ENCODE data around the gene TMEM72. TPM values are rescaled to one million over a fixed set of nuclear protein-coding genes. Genes with fewer than 3 reads are reported as not detected.

TMEM72 gene
- total and polyA plus RNA-seq, 2 donors (not counting 1 experiment from before 2014, with no cell fraction given): not detected

DNA sequence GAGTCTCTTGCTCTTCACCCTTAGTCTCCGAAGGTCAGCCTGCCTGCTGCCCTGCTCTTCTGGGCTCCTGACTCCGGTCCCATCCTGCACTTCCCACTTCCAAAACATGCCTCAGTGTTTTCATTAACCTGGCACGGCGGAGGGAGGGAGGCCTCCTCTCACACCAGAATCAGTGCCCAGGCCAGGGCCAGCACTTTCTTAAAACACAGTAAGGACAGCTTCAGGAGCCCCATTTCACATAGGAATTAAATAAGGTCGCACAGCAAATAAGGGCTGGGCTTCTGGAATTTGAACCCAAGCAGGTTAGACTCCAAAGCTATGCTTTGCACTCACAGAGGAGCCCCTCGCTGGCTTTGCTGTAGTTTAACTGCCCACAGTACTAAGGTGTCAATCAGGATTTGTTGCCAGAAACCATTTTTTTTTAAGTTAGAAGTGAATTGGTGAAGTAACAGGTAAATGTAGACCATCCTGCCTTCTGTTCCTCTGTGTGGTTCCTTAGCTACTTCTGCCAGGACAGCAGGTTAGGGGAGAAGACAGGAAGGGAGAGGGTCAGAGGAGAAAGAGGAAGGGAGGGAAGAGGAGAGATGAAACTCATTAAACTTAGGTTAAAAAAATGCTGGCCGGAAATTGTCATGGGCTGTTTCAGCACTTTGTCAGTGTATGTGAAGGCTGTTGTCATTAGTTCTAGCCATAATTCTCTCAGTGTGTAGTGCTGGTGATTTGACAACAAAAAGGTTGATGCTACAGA is 49.5 kb downstream of the TMEM72 start:
- POLR2A ChIA-PET: no interaction called here
- Histone ChIP-seq H3K27me3 (replicated peaks in 1 of 4; ENCODE audit: control extremely low read depth in 1 of 4, control insufficient read depth in 3 of 4, insufficient read depth in 4 of 4, low read length in 3 of 4) (peaks cover 0 to 2% (median 0%) of the 10 kb centered on the region in 4 experiments), H3K4me1 (ENCODE audit: control insufficient read depth in 2 of 2, insufficient read depth in 2 of 2, low read length in 2 of 2) (peaks cover 36 to 57% of the 10 kb centered on the region in 2 donors), H3K9me3 (ENCODE audit: control extremely low read depth in 1 of 3, control insufficient read depth in 2 of 3, insufficient read depth in 1 of 3, low read length in 2 of 3) (no peaks in the 10 kb centered on the region), H2AFZ (ENCODE audit: insufficient read depth, low read depth, low read length, poor library complexity, severe bottlenecking) (no peak overlapping the region), H3K27ac (ENCODE audit: low read length in 2 of 2) (no peak overlapping the region), H3K79me2 (ENCODE audit: control insufficient read depth, insufficient read depth, low read length) (peaks cover 23% of the 10 kb centered on the region), H3K4me3 (ENCODE audit: control extremely low read depth in 1 of 5, extremely low read depth in 1 of 5, insufficient read depth in 1 of 5, low read depth in 2 of 5, low read length in 4 of 5) (no peak overlapping the region), H3K36me3 (replicated peaks in 1 of 2; ENCODE audit: control extremely low read depth in 1 of 2, control insufficient read depth in 1 of 2, extremely low read depth in 1 of 2, insufficient read depth in 2 of 2, low read length in 1 of 2) (no peaks in the 10 kb centered on the region), H4K20me1 (ENCODE audit: control insufficient read depth, insufficient read depth, low read length, poor library complexity, severe bottlenecking) (no peaks in the 10 kb centered on the region), H3K4me2 (replicated peaks; ENCODE audit: low read depth, low read length, poor library complexity, severe bottlenecking) (peak overlapping the region; percentile 94), H3K9ac (ENCODE audit: low read length) (no peak overlapping the region)
- Mint-ChIP-seq H3K9me3 (ENCODE audit: insufficient read depth) (no peaks in the 10 kb centered on the region), H3K4me1 (peaks cover 57% of the 10 kb centered on the region), H3K27me3 (no peaks in the 10 kb centered on the region), H3K4me3 (peak overlapping the region; percentile 91), H3K27ac (peak overlapping the region; percentile 26)
- intact Hi-C loops (cut with micrococcal nuclease): no loop called here
- WGBS (ENCODE audit: insufficient coverage): 94% methylated on average over 7 of the region's 7 CpGs
- CTCF ChIA-PET: no interaction called here
- no peak for ATAC-seq (ENCODE audit: low read depth)
- TF ChIP-seq, protein P1, sequence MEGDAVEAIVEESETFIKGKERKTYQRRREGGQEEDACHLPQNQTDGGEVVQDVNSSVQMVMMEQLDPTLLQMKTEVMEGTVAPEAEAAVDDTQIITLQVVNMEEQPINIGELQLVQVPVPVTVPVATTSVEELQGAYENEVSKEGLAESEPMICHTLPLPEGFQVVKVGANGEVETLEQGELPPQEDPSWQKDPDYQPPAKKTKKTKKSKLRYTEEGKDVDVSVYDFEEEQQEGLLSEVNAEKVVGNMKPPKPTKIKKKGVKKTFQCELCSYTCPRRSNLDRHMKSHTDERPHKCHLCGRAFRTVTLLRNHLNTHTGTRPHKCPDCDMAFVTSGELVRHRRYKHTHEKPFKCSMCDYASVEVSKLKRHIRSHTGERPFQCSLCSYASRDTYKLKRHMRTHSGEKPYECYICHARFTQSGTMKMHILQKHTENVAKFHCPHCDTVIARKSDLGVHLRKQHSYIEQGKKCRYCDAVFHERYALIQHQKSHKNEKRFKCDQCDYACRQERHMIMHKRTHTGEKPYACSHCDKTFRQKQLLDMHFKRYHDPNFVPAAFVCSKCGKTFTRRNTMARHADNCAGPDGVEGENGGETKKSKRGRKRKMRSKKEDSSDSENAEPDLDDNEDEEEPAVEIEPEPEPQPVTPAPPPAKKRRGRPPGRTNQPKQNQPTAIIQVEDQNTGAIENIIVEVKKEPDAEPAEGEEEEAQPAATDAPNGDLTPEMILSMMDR (IDR thresholded peaks at IDR 0.05): no peak
- no peak for TF ChIP-seq EZH2 (IDR thresholded peaks at IDR 0.05; ENCODE audit: borderline replicate concordance, insufficient read depth, low read depth, low read length, poor library complexity, severe bottlenecking)
- DNase-seq: no peak

- intact Hi-C loops (cut with micrococcal nuclease): no loop called here
- H3K27ac Mint-ChIP-seq: peak overlapping the region; percentile 26
- 65% methylated on average over 3 of the region's 4 CpGs for WGBS (ENCODE audit: insufficient coverage)
- Histone ChIP-seq H3K9me3 (ENCODE audit: control extremely low read depth in 1 of 3, control insufficient read depth in 2 of 3, insufficient read depth in 1 of 3, low read length in 2 of 3) (no peaks in the 10 kb centered on the region), H3K4me2 (replicated peaks; ENCODE audit: low read depth, low read length, poor library complexity, severe bottlenecking) (no peak overlapping the region), H4K20me1 (ENCODE audit: control insufficient read depth, insufficient read depth, low read length, poor library complexity, severe bottlenecking) (no peaks in the 10 kb centered on the region), H3K27ac (ENCODE audit: low read length in 2 of 2) (no peak overlapping the region), H2AFZ (ENCODE audit: insufficient read depth, low read depth, low read length, poor library complexity, severe bottlenecking) (no peak overlapping the region), H3K79me2 (ENCODE audit: control insufficient read depth, insufficient read depth, low read length) (peaks cover 23% of the 10 kb centered on the region), H3K9ac (ENCODE audit: low read length) (no peak overlapping the region), H3K36me3 (replicated peaks in 1 of 2; ENCODE audit: control extremely low read depth in 1 of 2, control insufficient read depth in 1 of 2, extremely low read depth in 1 of 2, insufficient read depth in 2 of 2, low read length in 1 of 2) (no peaks in the 10 kb centered on the region), H3K4me3 (ENCODE audit: control extremely low read depth in 1 of 5, extremely low read depth in 1 of 5, insufficient read depth in 1 of 5, low read depth in 2 of 5, low read length in 4 of 5) (no peak overlapping the region), H3K4me1 (ENCODE audit: control insufficient read depth in 2 of 2, insufficient read depth in 2 of 2, low read length in 2 of 2) (peaks cover 41 to 63% of the 10 kb centered on the region in 2 donors), H3K27me3 (replicated peaks in 1 of 4; ENCODE audit: control extremely low read depth in 1 of 4, control insufficient read depth in 3 of 4, insufficient read depth in 4 of 4, low read length in 3 of 4) (peaks cover 0 to 2% (median 0%) of the 10 kb centered on the region in 4 experiments)
- H3K4me1 Mint-ChIP-seq: peaks cover 62% of the 10 kb centered on the region
- H3K27me3 Mint-ChIP-seq: no peaks in the 10 kb centered on the region
- H3K4me3 Mint-ChIP-seq: peak overlapping the region; percentile 30
- TF ChIP-seq EZH2 (IDR thresholded peaks at IDR 0.05; ENCODE audit: borderline replicate concordance, insufficient read depth, low read depth, low read length, poor library complexity, severe bottlenecking): no peak
- TF ChIP-seq, protein P1 (IDR thresholded peaks at IDR 0.05): no peak
- CTCF ChIA-PET: interaction anchor here (3.5 kb wide), 1 partner anchor 28 kb away, joined by 23 read pairs; no protein-coding TSS in a partner anchor
- ATAC-seq (ENCODE audit: low read depth) (no peak), DNase-seq (no peak)
- H3K9me3 Mint-ChIP-seq (ENCODE audit: insufficient read depth): no peaks in the 10 kb centered on the region
- POLR2A ChIA-PET: no interaction called here
Observed at GRCh38 chr10:44961230-44961571, 50.1 kb downstream of the TMEM72 start.

Measured in B cell (primary cell).